Stimulated activated naive CD4-positive, alpha-beta T cell treated with Interleukin-2 at 50 U/mL for 16 hours (primary cell): Measurements from ENCODE around the gene ANKS1A.

ENCODE experiments used
- DNase-seq: peaks from one replicate; lab custom pipeline; 2025; lab: John Stamatoyannopoulos, UW

The ANKS1A gene

GRCh38 chr6:35023091-35024000 is 134.3 kb downstream of the ANKS1A start:
- no peak for DNase-seq

- no peak for DNase-seq
These were observed 135.5 kb downstream of the ANKS1A start for GRCh38 chr6:35024551-35025054.

- DNase-seq, result no peak
These were observed 136.5 kb downstream of the ANKS1A start for GRCh38 chr6:35025232-35026188.

GRCh38 chr6:35026434-35027222 is 137.6 kb downstream of the ANKS1A start:
- no peak for DNase-seq

- no peak for DNase-seq
These were observed 138.8 kb downstream of the ANKS1A start for GRCh38 chr6:35027807-35028206.

- DNase-seq, result no peak
These were observed 140.0 kb downstream of the ANKS1A start for GRCh38 chr6:35028781-35029769.

GRCh38 chr6:35030099-35030498 is 141.0 kb downstream of the ANKS1A start:
- no peak for DNase-seq

GRCh38 chr6:35031611-35032529 is 142.8 kb downstream of the ANKS1A start:
- DNase-seq, result no peak

- DNase-seq, result no peak
These were observed 144.6 kb downstream of the ANKS1A start for GRCh38 chr6:35033683-35034082.

- DNase-seq, result no peak
These were observed 145.5 kb downstream of the ANKS1A start for GRCh38 chr6:35034411-35035191.

- no peak for DNase-seq
These were observed 146.5 kb downstream of the ANKS1A start for GRCh38 chr6:35035481-35036030.

GRCh38 chr6:35036059-35036827 is 147.2 kb downstream of the ANKS1A start:
- no peak for DNase-seq

GRCh38 chr6:35036828-35037663 is 148.0 kb downstream of the ANKS1A start:
- DNase-seq, result no peak

- no peak for DNase-seq
These were observed 148.6 kb downstream of the ANKS1A start for GRCh38 chr6:35037664-35038038.

GRCh38 chr6:35038076-35038475 is 149.0 kb downstream of the ANKS1A start:
- DNase-seq, result no peak

GRCh38 chr6:35040398-35040797 is 151.3 kb downstream of the ANKS1A start:
- no peak for DNase-seq
